A673 (cell line): ENCODE data around the gene CNTNAP3.
"Not testable (repeated sequence)": the region's sequence is repeated elsewhere in the genome, so short reads cannot be mapped to it uniquely, and the experiment has no call there.

Source experiments
- CTCF ChIP-seq: fragments of 300-800, 200-600 bp; sonication (generic); conservative IDR thresholded peaks from 2 replicates; pipeline ENCODE4 v1.5.1; 2017; ENCODE audit warnings: low read depth, mild to moderate bottlenecking, antibody characterized with exemption, low read length, moderate library complexity, mixed read lengths
- EZH2 ChIP-seq: fragments of 200-600 bp; sonication (generic); IDR thresholded peaks from 2 replicates; pipeline ENCODE4 v1.6.1; 2017; ENCODE audit warnings: borderline replicate concordance, low read depth, mild to moderate bottlenecking, mixed read lengths, antibody characterized with exemption, low read length; ENCODE audit not compliant: poor library complexity, severe bottlenecking

GRCh38 chr9:39025911-39026588, 261.9 kb downstream of the CNTNAP3 start:
- not testable (repeated sequence) for TF ChIP-seq CTCF, EZH2
